ENCODE data around the gene ADAP1.
"Not testable (repeated sequence)": the region's sequence is repeated elsewhere in the genome, so short reads cannot be mapped to it uniquely, and the experiment has no call there.

Gene ADAP1

GRCh38 chr7:882336-883035 lies 72.0 kb downstream of the ADAP1 start:
- DNase-seq (ENCODE audit: low read depth in 2 of 2): no peak

GRCh38 chr7:881441-882234 lies 72.8 kb downstream of the ADAP1 start:
- no peak for DNase-seq (ENCODE audit: low read depth in 2 of 2)

- DNase-seq (ENCODE audit: low read depth in 2 of 2): no peak
These were observed 74.0 kb downstream of the ADAP1 start for GRCh38 chr7:880450-880849.

GRCh38 chr7:879706-880105 lies 74.8 kb downstream of the ADAP1 start:
- no peak for DNase-seq (ENCODE audit: low read depth in 2 of 2)

GRCh38 chr7:879093-879492 lies 75.4 kb downstream of the ADAP1 start:
- no peak for DNase-seq (ENCODE audit: low read depth in 2 of 2)

GRCh38 chr7:877312-878232 lies 76.9 kb downstream of the ADAP1 start:
- DNase-seq (ENCODE audit: low read depth in 2 of 2): no peak

GRCh38 chr7:876972-877311 lies 77.5 kb downstream of the ADAP1 start:
- DNase-seq (ENCODE audit: low read depth in 2 of 2): no peak

GRCh38 chr7:876077-876971 lies 78.2 kb downstream of the ADAP1 start, which contains the start of gene GET4:
GET4 (plus strand) TSS chr7:876554; CDS start chr7:876646, 92 bp downstream.
- DNase-seq (ENCODE audit: low read depth in 2 of 2): peak; percentile 89 to 98

- DNase-seq (ENCODE audit: low read depth in 2 of 2): no peak
These were observed 78.9 kb downstream of the ADAP1 start for GRCh38 chr7:875476-876076.

- no peak for DNase-seq (ENCODE audit: low read depth in 2 of 2)
These were observed 79.4 kb downstream of the ADAP1 start for GRCh38 chr7:875051-875450.

GRCh38 chr7:874031-874749 lies 80.3 kb downstream of the ADAP1 start:
- DNase-seq (ENCODE audit: low read depth in 2 of 2): no peak

- peak; percentile 31 to 36 for DNase-seq (ENCODE audit: low read depth in 2 of 2)
These were observed 81.0 kb downstream of the ADAP1 start for GRCh38 chr7:873367-874002.

GRCh38 chr7:872685-873084 lies 81.8 kb downstream of the ADAP1 start:
- not testable (repeated sequence) for DNase-seq (ENCODE audit: low read depth in 2 of 2)

- DNase-seq (ENCODE audit: low read depth in 2 of 2): no peak
These were observed 82.5 kb downstream of the ADAP1 start for GRCh38 chr7:871900-872537.

GRCh38 chr7:869348-869747 lies 85.1 kb downstream of the ADAP1 start:
- DNase-seq (ENCODE audit: low read depth in 2 of 2): no peak

GRCh38 chr7:868189-868486 lies 86.3 kb downstream of the ADAP1 start:
- no peak for DNase-seq (ENCODE audit: low read depth in 2 of 2)

- no peak for DNase-seq (ENCODE audit: low read depth in 2 of 2)
These were observed 86.9 kb downstream of the ADAP1 start for GRCh38 chr7:867406-868188.

GRCh38 chr7:867001-867405 lies 87.5 kb downstream of the ADAP1 start:
- DNase-seq (ENCODE audit: low read depth in 2 of 2): no peak

GRCh38 chr7:865921-866320 lies 88.6 kb downstream of the ADAP1 start:
- DNase-seq (ENCODE audit: low read depth in 2 of 2): no peak

All from stimulated activated CD4-positive, alpha-beta T cell treated with anti-CD3 and anti-CD28 coated beads, Interleukin-1b, Interleukin-23, amount 100 ng/mL, for 1 hour (primary cell).